Skeletal muscle satellite cell (primary cell): ENCODE results near the gene RBM25.
"Not testable (repeated sequence)": the region's sequence is repeated elsewhere in the genome, so short reads cannot be mapped to it uniquely, and the experiment has no call there.

Source experiments
- H3K27me3 ChIP-seq: 2 replicates; pipeline ENCODE4 v1.7.0; 2013; ENCODE audit warnings: low read length; ENCODE audit not compliant: control insufficient read depth, insufficient read depth
- H3K36me3 ChIP-seq: 2 replicates; pipeline ENCODE4 v1.7.0; 2013; ENCODE audit warnings: mild to moderate bottlenecking, control low read depth, low read length; ENCODE audit not compliant: insufficient read depth
- H3K4me1 ChIP-seq: 2 replicates; pipeline ENCODE4 v1.7.0; 2013; ENCODE audit warnings: low read length; ENCODE audit not compliant: control insufficient read depth, insufficient read depth
- H3K4me2 ChIP-seq: 2 replicates; pipeline ENCODE4 v1.7.0; 2013; ENCODE audit warnings: mild to moderate bottlenecking, low read length
- H3K4me3 ChIP-seq: 2 replicates; pipeline ENCODE4 v1.7.0; 2013; ENCODE audit warnings: low read length
- H3K9ac ChIP-seq: 2 replicates; pipeline ENCODE4 v1.7.0; 2013; ENCODE audit warnings: mild to moderate bottlenecking, low read depth, low read length, moderate library complexity
- H3K9me3 ChIP-seq: replicated peaks from 2 replicates; pipeline ENCODE4 v1.7.0; 2013; ENCODE audit warnings: mild to moderate bottlenecking, control low read depth, low read length

RBM25 gene

DNA sequence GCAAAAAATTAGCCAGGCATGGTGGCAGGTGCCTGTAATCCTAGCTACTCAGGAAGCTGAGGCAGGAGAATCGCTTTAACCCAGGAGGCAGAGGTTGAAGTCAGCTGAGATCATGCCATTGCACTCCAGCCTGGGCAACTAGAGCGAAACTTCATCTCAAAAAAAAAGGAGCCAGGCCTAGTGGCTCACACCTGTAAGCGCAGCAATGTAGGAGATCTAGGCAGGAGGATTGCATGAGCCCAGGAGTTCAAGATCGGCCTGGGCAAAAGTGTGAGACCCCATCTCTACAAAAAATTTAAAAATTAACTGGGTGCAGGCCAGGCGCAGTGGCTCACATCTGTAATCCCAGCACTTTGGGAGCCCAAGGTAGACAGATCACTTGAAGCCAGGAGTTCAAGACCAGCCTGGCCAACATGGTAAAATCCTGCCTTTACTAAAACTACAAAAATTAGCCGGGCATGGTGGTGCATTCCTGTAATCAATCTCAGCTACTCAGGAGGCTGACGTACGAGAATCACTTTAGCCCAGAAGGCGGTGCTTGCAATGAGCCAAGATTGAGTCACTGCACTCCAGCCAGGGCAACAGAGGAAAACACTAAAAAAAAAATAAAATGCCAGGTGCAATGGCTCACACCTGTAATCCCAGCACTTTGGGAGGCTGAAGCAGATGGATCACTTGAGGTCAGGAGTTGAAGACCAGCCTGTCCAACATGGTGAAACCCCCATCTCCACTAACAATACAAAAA is 21.5 kb upstream of the RBM25 start:
- not testable (repeated sequence) for H3K9me3 ChIP-seq, H3K4me3 ChIP-seq, H3K27me3 ChIP-seq, H3K36me3 ChIP-seq, H3K9ac ChIP-seq, H3K4me2 ChIP-seq, H3K4me1 ChIP-seq

DNA sequence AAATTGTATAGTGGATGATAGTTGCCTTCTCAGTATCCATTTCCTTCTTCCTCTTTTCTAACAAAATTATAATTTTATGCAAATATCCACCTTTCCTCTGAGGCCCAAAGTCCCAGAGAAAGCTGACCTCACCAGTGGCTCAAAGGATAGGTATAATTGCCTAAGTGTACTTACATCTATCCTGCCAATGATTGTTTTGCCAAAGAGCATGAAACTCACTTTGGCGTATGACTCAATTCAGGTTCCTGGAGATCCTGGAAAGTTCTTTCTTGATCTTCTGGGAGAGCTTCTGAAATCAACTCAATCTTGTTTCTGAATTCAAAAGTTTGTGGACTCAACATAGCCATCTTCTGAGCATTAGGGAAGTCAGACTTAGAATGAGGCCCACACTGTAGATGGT is 10.5 kb upstream of the RBM25 start:
- Histone ChIP-seq H3K9me3 (no peaks in the 10 kb centered on the region), H3K4me1 (no peaks in the 10 kb centered on the region), H3K4me3 (no peak overlapping the region), H3K27me3 (no peaks in the 10 kb centered on the region), H3K36me3 (no peaks in the 10 kb centered on the region), H3K9ac (no peak overlapping the region), H3K4me2 (no peak overlapping the region)

GRCh38 chr14:73049428-73049827 is 8.9 kb upstream of the RBM25 start:
- H3K4me2 ChIP-seq, result no peak overlapping the region
- H3K9me3 ChIP-seq, result no peaks in the 10 kb centered on the region
- no peak overlapping the region for H3K9ac ChIP-seq
- H3K4me1 ChIP-seq, result no peaks in the 10 kb centered on the region
- H3K27me3 ChIP-seq, result no peaks in the 10 kb centered on the region
- no peak overlapping the region for H3K4me3 ChIP-seq
- H3K36me3 ChIP-seq, result no peaks in the 10 kb centered on the region

- no peaks in the 10 kb centered on the region for H3K9me3 ChIP-seq
- H3K9ac ChIP-seq, result no peak overlapping the region
- no peaks in the 10 kb centered on the region for H3K27me3 ChIP-seq
- H3K4me3 ChIP-seq, result no peak overlapping the region
- H3K4me2 ChIP-seq, result no peak overlapping the region
- no peaks in the 10 kb centered on the region for H3K36me3 ChIP-seq
- peaks cover 7% of the 10 kb centered on the region for H3K4me1 ChIP-seq
Observed at GRCh38 chr14:73055251-73055650, 3.1 kb upstream of the RBM25 start.

- H3K9me3 ChIP-seq, result no peaks in the 10 kb centered on the region
- peak overlapping the region; percentile 98 for H3K4me3 ChIP-seq
- peaks cover 12% of the 10 kb centered on the region for H3K4me1 ChIP-seq
- peak overlapping the region; percentile 99 for H3K9ac ChIP-seq
- H3K27me3 ChIP-seq, result no peaks in the 10 kb centered on the region
- H3K36me3 ChIP-seq, result no peaks in the 10 kb centered on the region
- peak overlapping the region; percentile 85 for H3K4me2 ChIP-seq
Observed at GRCh38 chr14:73057944-73058223, 450 bp upstream of the RBM25 start.

- H3K9me3 ChIP-seq, result no peaks in the 10 kb centered on the region
- peak overlapping the region; percentile 99 for H3K9ac ChIP-seq
- H3K4me2 ChIP-seq, result peak overlapping the region; percentile 84
- peaks cover 12% of the 10 kb centered on the region for H3K4me1 ChIP-seq
- H3K27me3 ChIP-seq, result no peaks in the 10 kb centered on the region
- peak overlapping the region; percentile 98 for H3K4me3 ChIP-seq
- peaks cover 8% of the 10 kb centered on the region for H3K36me3 ChIP-seq
Observed at GRCh38 chr14:73058922-73059673, 764 bp downstream of the RBM25 start.

DNA sequence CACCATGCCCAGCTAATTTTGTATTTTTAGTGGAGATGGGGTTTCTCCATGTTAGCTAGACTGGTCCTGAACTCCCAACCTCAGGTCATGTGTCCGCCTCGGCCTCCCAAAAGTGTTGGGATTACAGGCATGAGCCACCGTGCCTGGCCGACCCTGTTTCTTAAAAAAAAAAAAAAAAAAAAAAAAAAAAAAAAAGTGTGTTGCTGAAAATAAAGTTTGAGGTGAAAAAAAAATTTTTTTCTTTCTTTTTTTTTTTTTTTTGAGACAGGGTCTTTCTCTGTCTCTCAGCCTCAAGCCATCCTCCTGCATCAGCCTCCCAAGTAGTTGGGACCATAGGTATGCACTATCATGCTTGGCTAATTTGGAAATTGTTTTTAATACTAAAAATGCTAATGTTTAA is 11.3 kb downstream of the RBM25 start:
- Histone ChIP-seq H3K36me3 (peaks cover 19% of the 10 kb centered on the region), H3K4me2 (no peak overlapping the region), H3K9me3 (no peaks in the 10 kb centered on the region), H3K4me3 (no peak overlapping the region), H3K27me3 (no peaks in the 10 kb centered on the region), H3K4me1 (peaks cover 13% of the 10 kb centered on the region), H3K9ac (no peak overlapping the region)

DNA sequence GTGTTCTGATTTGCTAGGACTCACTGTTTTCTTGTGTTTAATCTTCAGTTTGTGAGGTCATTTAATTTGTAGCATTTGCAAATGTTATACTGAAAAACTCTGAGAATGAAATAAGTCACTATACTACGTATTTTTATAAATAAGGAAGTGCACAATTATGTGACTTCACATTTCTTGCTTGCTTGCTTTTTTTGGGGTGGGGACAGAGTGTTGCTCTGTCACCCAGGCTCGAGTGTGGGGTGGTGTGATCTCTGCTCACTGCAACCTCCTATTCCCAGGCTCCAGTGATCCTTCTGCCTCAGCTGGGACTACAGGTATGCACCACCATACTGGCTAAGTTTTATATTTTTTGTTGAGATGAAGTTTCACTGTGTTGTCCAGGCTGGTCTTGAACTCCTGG is 32.7 kb downstream of the RBM25 start:
- H3K4me1 ChIP-seq, result no peaks in the 10 kb centered on the region
- H3K9me3 ChIP-seq, result no peaks in the 10 kb centered on the region
- peaks cover 49% of the 10 kb centered on the region for H3K36me3 ChIP-seq
- H3K4me2 ChIP-seq, result no peak overlapping the region
- no peak overlapping the region for H3K9ac ChIP-seq
- H3K27me3 ChIP-seq, result no peaks in the 10 kb centered on the region
- no peak overlapping the region for H3K4me3 ChIP-seq

GRCh38 chr14:73097421-73097820 is 39.1 kb downstream of the RBM25 start:
- Histone ChIP-seq H3K36me3 (peaks cover 61% of the 10 kb centered on the region), H3K4me1 (no peaks in the 10 kb centered on the region), H3K9me3 (no peaks in the 10 kb centered on the region), H3K4me3 (no peak overlapping the region), H3K9ac (no peak overlapping the region), H3K27me3 (no peaks in the 10 kb centered on the region), H3K4me2 (no peak overlapping the region)

DNA sequence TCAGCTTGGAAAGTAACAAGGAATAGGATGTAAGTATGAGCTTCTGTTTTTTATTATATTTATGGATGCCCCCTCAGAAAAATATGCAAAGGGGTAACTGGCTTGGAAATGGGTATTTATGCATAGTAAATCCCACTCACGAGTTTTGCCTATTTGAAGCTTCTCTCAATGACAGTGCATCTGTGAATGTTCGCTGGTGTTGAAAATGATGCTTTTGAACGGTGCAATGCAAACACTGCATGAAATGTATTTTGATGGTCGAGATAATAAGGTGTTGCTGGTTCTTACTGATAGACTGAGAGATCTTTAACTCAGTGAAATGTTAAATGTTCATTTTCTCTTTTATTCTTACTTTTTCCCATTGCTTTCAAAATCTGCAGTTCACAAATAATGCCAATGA is 42.0 kb downstream of the RBM25 start:
- Histone ChIP-seq H3K9me3 (no peaks in the 10 kb centered on the region), H3K4me2 (no peak overlapping the region), H3K27me3 (no peaks in the 10 kb centered on the region), H3K4me3 (no peak overlapping the region), H3K9ac (no peak overlapping the region), H3K4me1 (no peaks in the 10 kb centered on the region), H3K36me3 (peaks cover 89% of the 10 kb centered on the region)

DNA sequence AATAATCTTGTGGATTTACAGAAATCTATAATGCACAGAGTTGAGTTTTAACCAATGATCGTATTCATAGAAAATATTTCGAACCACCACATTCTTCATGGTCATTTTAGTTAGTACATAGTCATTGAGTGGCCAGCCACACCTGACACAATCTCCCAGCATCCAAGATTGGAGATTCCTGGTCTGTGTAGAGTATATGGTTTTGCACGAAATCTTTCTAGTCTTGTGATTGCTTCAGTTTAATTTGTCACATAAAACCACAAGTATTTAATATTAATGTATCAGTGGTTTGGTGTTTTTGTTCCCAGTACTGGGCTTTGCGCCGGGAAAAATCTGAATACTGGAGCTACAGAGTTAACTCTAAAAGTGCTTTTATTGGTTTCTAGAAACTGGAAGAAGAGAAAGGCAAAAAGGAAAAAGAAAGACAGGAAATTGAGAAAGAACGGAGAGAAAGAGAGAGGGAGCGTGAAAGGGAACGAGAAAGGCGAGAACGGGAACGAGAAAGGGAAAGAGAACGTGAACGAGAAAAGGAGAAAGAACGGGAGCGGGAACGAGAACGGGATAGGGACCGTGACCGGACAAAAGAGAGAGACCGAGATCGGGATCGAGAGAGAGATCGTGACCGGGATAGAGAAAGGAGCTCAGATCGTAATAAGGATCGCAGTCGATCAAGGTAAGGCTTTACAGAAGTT is 44.6 kb downstream of the RBM25 start:
- H3K4me3 ChIP-seq, result no peak overlapping the region
- H3K9ac ChIP-seq, result no peak overlapping the region
- H3K9me3 ChIP-seq, result no peaks in the 10 kb centered on the region
- peaks cover 96% of the 10 kb centered on the region for H3K36me3 ChIP-seq
- H3K4me2 ChIP-seq, result no peak overlapping the region
- H3K4me1 ChIP-seq, result no peaks in the 10 kb centered on the region
- H3K27me3 ChIP-seq, result no peaks in the 10 kb centered on the region
